ENCODE measurements around the gene ZNF778. TPM values are rescaled to one million over a fixed set of nuclear protein-coding genes. Genes with fewer than 3 reads are reported as not detected.

ZNF778 gene
- total and polyA plus RNA-seq, 2 of the 13 experiments (the other 11 are each of a cell fraction or from before 2014, with no cell fraction given), result 3.8 to 7.2 TPM

DNA sequence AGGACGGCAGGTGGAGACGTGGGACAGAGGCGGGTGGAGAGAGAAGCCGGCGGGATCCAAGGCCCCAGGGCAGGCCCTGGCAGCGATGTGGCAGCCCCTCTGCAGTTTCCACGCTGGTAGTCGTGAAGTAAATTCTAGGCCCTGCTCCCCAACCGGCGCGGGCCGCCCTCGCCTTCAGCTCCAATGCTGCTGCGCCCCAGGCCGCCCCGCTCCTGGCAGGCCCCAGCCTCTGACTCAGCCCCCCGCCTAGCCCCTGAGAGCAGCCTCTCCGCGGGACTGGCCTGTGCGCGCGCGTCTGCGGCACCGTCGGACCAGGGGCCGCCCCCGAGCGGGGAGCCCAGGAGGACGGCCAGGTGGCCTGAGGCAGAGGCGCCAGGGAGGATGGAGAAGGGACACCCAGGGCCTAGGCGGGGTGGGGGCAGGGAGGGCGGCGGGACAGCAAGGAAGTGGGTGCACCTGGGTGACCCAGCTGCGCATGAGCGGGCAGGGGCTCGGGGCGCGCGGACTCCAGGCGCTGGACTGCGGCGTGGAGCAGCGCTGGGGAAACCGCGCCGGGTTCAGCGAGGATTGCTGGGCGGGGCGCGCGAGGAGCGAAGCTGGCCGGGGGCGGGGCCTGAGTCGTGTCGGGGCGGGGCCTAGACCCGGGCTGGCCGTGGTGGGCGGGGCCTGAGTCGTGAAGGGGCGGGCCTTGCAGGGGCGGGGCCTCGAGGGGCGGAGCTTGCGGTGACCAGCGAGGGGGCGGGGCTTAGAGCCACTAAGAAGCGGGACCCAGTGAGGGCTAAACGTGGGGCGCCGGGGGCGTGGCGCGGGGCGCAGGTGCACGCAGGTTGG is 29.6 kb downstream of the ZNF778 start (continued):
- TF ChIP-seq, protein P1, sequence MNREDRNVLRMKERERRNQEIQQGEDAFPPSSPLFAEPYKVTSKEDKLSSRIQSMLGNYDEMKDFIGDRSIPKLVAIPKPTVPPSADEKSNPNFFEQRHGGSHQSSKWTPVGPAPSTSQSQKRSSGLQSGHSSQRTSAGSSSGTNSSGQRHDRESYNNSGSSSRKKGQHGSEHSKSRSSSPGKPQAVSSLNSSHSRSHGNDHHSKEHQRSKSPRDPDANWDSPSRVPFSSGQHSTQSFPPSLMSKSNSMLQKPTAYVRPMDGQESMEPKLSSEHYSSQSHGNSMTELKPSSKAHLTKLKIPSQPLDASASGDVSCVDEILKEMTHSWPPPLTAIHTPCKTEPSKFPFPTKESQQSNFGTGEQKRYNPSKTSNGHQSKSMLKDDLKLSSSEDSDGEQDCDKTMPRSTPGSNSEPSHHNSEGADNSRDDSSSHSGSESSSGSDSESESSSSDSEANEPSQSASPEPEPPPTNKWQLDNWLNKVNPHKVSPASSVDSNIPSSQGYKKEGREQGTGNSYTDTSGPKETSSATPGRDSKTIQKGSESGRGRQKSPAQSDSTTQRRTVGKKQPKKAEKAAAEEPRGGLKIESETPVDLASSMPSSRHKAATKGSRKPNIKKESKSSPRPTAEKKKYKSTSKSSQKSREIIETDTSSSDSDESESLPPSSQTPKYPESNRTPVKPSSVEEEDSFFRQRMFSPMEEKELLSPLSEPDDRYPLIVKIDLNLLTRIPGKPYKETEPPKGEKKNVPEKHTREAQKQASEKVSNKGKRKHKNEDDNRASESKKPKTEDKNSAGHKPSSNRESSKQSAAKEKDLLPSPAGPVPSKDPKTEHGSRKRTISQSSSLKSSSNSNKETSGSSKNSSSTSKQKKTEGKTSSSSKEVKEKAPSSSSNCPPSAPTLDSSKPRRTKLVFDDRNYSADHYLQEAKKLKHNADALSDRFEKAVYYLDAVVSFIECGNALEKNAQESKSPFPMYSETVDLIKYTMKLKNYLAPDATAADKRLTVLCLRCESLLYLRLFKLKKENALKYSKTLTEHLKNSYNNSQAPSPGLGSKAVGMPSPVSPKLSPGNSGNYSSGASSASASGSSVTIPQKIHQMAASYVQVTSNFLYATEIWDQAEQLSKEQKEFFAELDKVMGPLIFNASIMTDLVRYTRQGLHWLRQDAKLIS (CRISPR knock-in tag; IDR thresholded peaks at IDR 0.05), result no peak
- TF ChIP-seq FOXK2 (IDR thresholded peaks at IDR 0.05), result no peak
- TF ChIP-seq, protein P2, sequence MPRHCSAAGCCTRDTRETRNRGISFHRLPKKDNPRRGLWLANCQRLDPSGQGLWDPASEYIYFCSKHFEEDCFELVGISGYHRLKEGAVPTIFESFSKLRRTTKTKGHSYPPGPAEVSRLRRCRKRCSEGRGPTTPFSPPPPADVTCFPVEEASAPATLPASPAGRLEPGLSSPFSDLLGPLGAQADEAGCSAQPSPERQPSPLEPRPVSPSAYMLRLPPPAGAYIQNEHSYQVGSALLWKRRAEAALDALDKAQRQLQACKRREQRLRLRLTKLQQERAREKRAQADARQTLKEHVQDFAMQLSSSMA (CRISPR knock-in tag; IDR thresholded peaks at IDR 0.05), result no peak
- 0 out of 2 replicates have a peak, but pooled peaks have one; percentile 52 for TF ChIP-seq SMYD3 (CRISPR knock-in tag; IDR thresholded peaks at IDR 0.05)
- 0 out of 2 replicates have a peak, but pooled peaks have one; percentile 18 for TF ChIP-seq ZNF264 (CRISPR knock-in tag; IDR thresholded peaks at IDR 0.05)
- TF ChIP-seq ZNF773 (CRISPR knock-in tag; IDR thresholded peaks at IDR 0.05; ENCODE audit: borderline replicate concordance), result no peak
- TF ChIP-seq NFKBIZ (CRISPR knock-in tag; IDR thresholded peaks at IDR 0.05), result no peak; the same call in 1 of the 2 replicates
- TF ChIP-seq HOXA3 (CRISPR knock-in tag; IDR thresholded peaks at IDR 0.05), result peak; percentile 50; the same call in 1 of the 2 replicates
- peak; percentile 97 for TF ChIP-seq ZNF33B (CRISPR knock-in tag; IDR thresholded peaks at IDR 0.05)
- TF ChIP-seq, protein P3, sequence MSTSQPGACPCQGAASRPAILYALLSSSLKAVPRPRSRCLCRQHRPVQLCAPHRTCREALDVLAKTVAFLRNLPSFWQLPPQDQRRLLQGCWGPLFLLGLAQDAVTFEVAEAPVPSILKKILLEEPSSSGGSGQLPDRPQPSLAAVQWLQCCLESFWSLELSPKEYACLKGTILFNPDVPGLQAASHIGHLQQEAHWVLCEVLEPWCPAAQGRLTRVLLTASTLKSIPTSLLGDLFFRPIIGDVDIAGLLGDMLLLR (CRISPR knock-in tag; IDR thresholded peaks at IDR 0.05), result 0 out of 2 replicates have a peak, but pooled peaks have one; percentile 18
- no peak for TF ChIP-seq ATRX (CRISPR knock-in tag; IDR thresholded peaks at IDR 0.05; ENCODE audit: borderline replicate concordance)
- no peak for TF ChIP-seq IKZF4 (CRISPR knock-in tag; IDR thresholded peaks at IDR 0.05; ENCODE audit: borderline replicate concordance, low read depth, not compliant biosample characterization)
- TF ChIP-seq, protein P4, sequence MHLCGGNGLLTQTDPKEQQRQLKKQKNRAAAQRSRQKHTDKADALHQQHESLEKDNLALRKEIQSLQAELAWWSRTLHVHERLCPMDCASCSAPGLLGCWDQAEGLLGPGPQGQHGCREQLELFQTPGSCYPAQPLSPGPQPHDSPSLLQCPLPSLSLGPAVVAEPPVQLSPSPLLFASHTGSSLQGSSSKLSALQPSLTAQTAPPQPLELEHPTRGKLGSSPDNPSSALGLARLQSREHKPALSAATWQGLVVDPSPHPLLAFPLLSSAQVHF (CRISPR knock-in tag; IDR thresholded peaks at IDR 0.05), result peak; percentile 80; the same call in 1 of the 2 replicates
- no peak; the same call in 1 of the 2 replicates for TF ChIP-seq STAT5B (CRISPR knock-in tag; IDR thresholded peaks at IDR 0.05)
- TF ChIP-seq, protein P5, sequence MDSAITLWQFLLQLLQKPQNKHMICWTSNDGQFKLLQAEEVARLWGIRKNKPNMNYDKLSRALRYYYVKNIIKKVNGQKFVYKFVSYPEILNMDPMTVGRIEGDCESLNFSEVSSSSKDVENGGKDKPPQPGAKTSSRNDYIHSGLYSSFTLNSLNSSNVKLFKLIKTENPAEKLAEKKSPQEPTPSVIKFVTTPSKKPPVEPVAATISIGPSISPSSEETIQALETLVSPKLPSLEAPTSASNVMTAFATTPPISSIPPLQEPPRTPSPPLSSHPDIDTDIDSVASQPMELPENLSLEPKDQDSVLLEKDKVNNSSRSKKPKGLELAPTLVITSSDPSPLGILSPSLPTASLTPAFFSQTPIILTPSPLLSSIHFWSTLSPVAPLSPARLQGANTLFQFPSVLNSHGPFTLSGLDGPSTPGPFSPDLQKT (CRISPR knock-in tag; IDR thresholded peaks at IDR 0.05; ENCODE audit: borderline replicate concordance), result no peak
- peak; percentile 94 for TF ChIP-seq ZNF883 (CRISPR knock-in tag; IDR thresholded peaks at IDR 0.05; ENCODE audit: not compliant biosample characterization)
- TF ChIP-seq ZNF724P (CRISPR knock-in tag; IDR thresholded peaks at IDR 0.05; ENCODE audit: borderline replicate concordance), result peak; percentile 75
- TF ChIP-seq ZNF768 (CRISPR knock-in tag; IDR thresholded peaks at IDR 0.05), result peak; percentile 43; the same call in 1 of the 2 replicates
- TF ChIP-seq POLR2AphosphoS2 (IDR thresholded peaks at IDR 0.05; ENCODE audit: low read depth, low read length), result no peak
- TF ChIP-seq, protein P6, sequence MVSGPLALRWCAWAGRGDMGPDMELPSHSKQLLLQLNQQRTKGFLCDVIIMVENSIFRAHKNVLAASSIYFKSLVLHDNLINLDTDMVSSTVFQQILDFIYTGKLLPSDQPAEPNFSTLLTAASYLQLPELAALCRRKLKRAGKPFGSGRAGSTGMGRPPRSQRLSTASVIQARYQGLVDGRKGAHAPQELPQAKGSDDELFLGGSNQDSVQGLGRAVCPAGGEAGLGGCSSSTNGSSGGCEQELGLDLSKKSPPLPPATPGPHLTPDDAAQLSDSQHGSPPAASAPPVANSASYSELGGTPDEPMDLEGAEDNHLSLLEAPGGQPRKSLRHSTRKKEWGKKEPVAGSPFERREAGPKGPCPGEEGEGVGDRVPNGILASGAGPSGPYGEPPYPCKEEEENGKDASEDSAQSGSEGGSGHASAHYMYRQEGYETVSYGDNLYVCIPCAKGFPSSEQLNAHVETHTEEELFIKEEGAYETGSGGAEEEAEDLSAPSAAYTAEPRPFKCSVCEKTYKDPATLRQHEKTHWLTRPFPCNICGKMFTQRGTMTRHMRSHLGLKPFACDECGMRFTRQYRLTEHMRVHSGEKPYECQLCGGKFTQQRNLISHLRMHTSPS (CRISPR knock-in tag; IDR thresholded peaks at IDR 0.05; ENCODE audit: low read depth), result no peak

Data from HepG2 (cell line).